HL-60 (cell line): ENCODE measurements around the gene GPR12.

ENCODE experiments used
- GABPA ChIP-seq: IDR thresholded peaks from 2 replicates; pipeline ENCODE4 v1.6.1; 2012; ENCODE audit warnings: low read depth
- POLR2AphosphoS5 ChIP-seq: IDR thresholded peaks from 2 replicates; pipeline ENCODE4 v1.6.1; 2012; ENCODE audit warnings: low read depth
- REST ChIP-seq: IDR thresholded peaks from 2 replicates; pipeline ENCODE4 v1.6.1; 2012; ENCODE audit warnings: low read depth; ENCODE audit not compliant: insufficient replicate concordance
- TF ChIP-seq, protein P1 (sequence below): IDR thresholded peaks from one replicate; pipeline ENCODE4 v1.5.1; 2011; ENCODE audit warnings: low read length, control low read depth, inconsistent platforms; ENCODE audit not compliant: insufficient read depth

- TF ChIP-seq GABPA: no peak
- TF ChIP-seq, protein P1, sequence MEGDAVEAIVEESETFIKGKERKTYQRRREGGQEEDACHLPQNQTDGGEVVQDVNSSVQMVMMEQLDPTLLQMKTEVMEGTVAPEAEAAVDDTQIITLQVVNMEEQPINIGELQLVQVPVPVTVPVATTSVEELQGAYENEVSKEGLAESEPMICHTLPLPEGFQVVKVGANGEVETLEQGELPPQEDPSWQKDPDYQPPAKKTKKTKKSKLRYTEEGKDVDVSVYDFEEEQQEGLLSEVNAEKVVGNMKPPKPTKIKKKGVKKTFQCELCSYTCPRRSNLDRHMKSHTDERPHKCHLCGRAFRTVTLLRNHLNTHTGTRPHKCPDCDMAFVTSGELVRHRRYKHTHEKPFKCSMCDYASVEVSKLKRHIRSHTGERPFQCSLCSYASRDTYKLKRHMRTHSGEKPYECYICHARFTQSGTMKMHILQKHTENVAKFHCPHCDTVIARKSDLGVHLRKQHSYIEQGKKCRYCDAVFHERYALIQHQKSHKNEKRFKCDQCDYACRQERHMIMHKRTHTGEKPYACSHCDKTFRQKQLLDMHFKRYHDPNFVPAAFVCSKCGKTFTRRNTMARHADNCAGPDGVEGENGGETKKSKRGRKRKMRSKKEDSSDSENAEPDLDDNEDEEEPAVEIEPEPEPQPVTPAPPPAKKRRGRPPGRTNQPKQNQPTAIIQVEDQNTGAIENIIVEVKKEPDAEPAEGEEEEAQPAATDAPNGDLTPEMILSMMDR: no peak
- no peak for TF ChIP-seq REST
- TF ChIP-seq POLR2AphosphoS5: no peak
Measured at GRCh38 chr13:26749905-26750304, 10.7 kb downstream of the GPR12 start.
